Heart left ventricle (tissue), 13 donors: Measurements from ENCODE around the gene MVD.

Experiments
- POLR2A ChIP-seq, 2 donors: fragments of 450-650 bp; IDR thresholded peaks; one replicate each; pipeline ENCODE4 v1.6.1; 2017; ENCODE audit warnings: antibody characterized with exemption in 2 of 2, mild to moderate bottlenecking in 2 of 2, moderate library complexity in 2 of 2
- TF ChIP-seq, protein P1 (sequence below), 12 donors: fragments of 200-600 bp; sonication (generic) in 4 of 12; IDR thresholded peaks; one replicate each; pipeline versions ENCODE4 v1.5.0 to v1.8.0; 2018 to 2022; ENCODE audit warnings: antibody characterized with exemption in 12 of 12, mild to moderate bottlenecking in 5 of 12
- donor health status: ischemic (EF 13 %, LVEDD 7.1; RV severe dilation, severe dysfunction).
- donor health status: DM: no; HTN: yes; CAD: no.
- donor health status: DM: no; HTN: no; CAD: no.
- donor health status: ischemic (EF 25% LVEDD 6.9; RV normal size, moderate dysfunction).
- donor health status: ischemic (EF 25% LVEDD 5.7; RV mildly dilated, moderate dysfunction).
- donor health status: ischemic (EF 35%, LVEDD 5.7; RV mildly dilated, moderate dysfunction).
- donor health status: nonischemic (EF 11% LVEDD 7.7; RV severe dilation, severe dysfunction).
- donor health status: DM: yes; HTN: yes; CAD: no.
- donor health status: PGD.
- donor health status: ischemic (EF 29% LVEDD 5.4; RV normal size, mild dysfunction).
- donor health status: nonischemic (EF 23%, LVEDD 6.1; RV moderate dilation, normal function).

DNA sequence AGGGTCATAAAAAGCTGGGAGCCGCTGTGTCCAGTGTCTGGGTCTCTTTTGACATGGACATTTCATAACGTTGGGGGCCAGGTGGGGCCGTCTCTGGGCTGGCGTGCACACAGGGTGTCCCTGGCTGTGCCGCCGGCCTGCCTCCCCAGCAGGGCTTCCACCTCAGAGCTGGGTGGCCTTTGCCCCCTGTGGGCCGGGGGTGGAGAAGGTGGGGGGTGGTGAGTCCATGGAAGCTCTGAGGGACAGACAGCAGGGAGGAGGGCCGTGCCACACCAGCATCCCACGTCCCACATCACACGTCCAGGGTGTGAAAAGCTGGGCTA is 24.3 kb upstream of the MVD start:
- TF ChIP-seq, protein P1, sequence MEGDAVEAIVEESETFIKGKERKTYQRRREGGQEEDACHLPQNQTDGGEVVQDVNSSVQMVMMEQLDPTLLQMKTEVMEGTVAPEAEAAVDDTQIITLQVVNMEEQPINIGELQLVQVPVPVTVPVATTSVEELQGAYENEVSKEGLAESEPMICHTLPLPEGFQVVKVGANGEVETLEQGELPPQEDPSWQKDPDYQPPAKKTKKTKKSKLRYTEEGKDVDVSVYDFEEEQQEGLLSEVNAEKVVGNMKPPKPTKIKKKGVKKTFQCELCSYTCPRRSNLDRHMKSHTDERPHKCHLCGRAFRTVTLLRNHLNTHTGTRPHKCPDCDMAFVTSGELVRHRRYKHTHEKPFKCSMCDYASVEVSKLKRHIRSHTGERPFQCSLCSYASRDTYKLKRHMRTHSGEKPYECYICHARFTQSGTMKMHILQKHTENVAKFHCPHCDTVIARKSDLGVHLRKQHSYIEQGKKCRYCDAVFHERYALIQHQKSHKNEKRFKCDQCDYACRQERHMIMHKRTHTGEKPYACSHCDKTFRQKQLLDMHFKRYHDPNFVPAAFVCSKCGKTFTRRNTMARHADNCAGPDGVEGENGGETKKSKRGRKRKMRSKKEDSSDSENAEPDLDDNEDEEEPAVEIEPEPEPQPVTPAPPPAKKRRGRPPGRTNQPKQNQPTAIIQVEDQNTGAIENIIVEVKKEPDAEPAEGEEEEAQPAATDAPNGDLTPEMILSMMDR (IDR thresholded peaks at IDR 0.05): no peak
- TF ChIP-seq POLR2A (IDR thresholded peaks at IDR 0.05): no peak
